SK-N-DZ (cell line): ENCODE results near the gene GPRASP1.

Experiments used
- DNase-seq: peaks from one replicate; pipeline ENCODE4 v3.0.0-alpha.2; 2015; ENCODE audit warnings: low spot score
- small RNA-seq, 2 experiments: library from RNA; depleted of rRNA; stranded (forward); fragments of <200 nt; gene quantifications; one replicate each; pipeline ENCODE3, GENCODE V24; 2014

Gene GPRASP1

GRCh38 chrX:102696306-102696705 lies 45.0 kb downstream of the GPRASP1 start:
- no peak for DNase-seq

DNA sequence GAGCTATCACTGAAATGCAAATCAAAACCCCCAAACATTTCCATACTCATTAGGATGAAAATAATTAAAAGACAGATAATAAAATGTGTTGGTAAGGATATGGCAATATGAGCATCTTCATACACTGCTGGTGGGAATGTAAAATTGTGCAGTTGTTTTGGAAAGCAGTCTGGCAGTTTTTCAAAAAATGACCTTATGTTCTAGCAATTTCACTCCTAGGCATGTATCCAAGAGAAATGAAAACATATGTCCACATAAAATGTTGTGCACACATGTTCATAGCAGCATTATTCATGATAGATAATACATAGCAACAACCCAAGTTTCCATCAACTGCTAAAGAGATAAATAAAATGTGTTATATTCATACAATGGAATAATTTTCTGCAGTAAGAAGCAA lies 46.2 kb downstream of the GPRASP1 start:
- DNase-seq = no peak

Small RNA genes within 50 kb of the gene (small RNA-seq; reads per million reads assigned to genes)
- gene RNU6-589P = 0 reads per million in 2 experiments
